ENCODE results near the gene HOXA11.

DNA sequence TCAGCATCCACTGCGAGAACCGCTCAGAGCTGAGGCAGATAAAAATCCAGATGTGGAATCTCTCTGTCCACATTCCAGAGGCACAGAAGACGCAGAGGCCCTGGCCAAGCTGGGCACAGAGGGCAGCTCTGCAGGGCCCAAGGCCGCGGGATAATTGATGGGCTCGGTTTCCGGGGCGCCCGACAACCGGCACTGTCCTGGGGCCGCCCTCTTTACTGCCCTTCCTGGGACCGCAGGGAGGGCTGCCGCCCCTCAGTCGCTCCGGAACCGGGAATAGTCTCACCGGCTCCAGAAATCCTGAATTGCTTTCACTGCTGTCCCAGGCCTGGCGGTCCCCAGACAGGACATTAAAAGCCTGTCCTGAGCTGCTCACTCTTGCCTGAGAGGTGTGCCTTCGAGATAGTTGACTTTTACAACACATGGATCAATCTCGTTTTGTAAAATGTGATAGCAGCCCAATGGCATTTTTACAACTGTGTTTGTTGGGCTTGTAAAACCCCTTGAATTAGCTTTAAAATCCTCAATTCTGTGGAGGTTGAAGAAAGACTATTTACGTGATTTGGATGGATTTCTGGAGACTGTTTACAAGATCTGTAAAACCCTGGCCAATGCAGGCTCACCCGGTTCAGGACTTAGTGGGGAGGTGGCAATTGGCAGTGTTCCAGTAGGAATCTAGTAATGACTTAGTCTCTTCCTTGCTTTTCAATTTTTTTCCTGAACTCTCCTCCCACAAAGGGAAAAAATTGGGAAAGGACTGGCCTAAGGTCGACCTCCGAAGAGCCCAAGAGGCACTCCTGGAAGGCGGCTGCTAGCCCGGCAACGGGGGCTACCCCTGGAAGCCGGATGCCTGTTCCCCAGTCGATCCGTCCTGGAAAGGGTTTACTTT lies 36.0 kb downstream of the HOXA11 start:
- TF ChIP-seq, protein P1, sequence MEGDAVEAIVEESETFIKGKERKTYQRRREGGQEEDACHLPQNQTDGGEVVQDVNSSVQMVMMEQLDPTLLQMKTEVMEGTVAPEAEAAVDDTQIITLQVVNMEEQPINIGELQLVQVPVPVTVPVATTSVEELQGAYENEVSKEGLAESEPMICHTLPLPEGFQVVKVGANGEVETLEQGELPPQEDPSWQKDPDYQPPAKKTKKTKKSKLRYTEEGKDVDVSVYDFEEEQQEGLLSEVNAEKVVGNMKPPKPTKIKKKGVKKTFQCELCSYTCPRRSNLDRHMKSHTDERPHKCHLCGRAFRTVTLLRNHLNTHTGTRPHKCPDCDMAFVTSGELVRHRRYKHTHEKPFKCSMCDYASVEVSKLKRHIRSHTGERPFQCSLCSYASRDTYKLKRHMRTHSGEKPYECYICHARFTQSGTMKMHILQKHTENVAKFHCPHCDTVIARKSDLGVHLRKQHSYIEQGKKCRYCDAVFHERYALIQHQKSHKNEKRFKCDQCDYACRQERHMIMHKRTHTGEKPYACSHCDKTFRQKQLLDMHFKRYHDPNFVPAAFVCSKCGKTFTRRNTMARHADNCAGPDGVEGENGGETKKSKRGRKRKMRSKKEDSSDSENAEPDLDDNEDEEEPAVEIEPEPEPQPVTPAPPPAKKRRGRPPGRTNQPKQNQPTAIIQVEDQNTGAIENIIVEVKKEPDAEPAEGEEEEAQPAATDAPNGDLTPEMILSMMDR (IDR thresholded peaks at IDR 0.05; ENCODE audit: poor library complexity, severe bottlenecking), result no peak
- TF ChIP-seq TAF1 (IDR thresholded peaks at IDR 0.05; ENCODE audit: low read depth) (no peak), POLR2AphosphoS5 (IDR thresholded peaks at IDR 0.05) (no peak), EP300 (conservative IDR thresholded peaks at IDR 0.05; ENCODE audit: poor library complexity, severe bottlenecking) (no peak), EZH2 (IDR thresholded peaks at IDR 0.05; ENCODE audit: borderline replicate concordance, insufficient read depth, low read length, poor library complexity, severe bottlenecking) (no peak)
- TF ChIP-seq, protein P2, sequence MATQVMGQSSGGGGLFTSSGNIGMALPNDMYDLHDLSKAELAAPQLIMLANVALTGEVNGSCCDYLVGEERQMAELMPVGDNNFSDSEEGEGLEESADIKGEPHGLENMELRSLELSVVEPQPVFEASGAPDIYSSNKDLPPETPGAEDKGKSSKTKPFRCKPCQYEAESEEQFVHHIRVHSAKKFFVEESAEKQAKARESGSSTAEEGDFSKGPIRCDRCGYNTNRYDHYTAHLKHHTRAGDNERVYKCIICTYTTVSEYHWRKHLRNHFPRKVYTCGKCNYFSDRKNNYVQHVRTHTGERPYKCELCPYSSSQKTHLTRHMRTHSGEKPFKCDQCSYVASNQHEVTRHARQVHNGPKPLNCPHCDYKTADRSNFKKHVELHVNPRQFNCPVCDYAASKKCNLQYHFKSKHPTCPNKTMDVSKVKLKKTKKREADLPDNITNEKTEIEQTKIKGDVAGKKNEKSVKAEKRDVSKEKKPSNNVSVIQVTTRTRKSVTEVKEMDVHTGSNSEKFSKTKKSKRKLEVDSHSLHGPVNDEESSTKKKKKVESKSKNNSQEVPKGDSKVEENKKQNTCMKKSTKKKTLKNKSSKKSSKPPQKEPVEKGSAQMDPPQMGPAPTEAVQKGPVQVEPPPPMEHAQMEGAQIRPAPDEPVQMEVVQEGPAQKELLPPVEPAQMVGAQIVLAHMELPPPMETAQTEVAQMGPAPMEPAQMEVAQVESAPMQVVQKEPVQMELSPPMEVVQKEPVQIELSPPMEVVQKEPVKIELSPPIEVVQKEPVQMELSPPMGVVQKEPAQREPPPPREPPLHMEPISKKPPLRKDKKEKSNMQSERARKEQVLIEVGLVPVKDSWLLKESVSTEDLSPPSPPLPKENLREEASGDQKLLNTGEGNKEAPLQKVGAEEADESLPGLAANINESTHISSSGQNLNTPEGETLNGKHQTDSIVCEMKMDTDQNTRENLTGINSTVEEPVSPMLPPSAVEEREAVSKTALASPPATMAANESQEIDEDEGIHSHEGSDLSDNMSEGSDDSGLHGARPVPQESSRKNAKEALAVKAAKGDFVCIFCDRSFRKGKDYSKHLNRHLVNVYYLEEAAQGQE (IDR thresholded peaks at IDR 0.05; ENCODE audit: borderline replicate concordance), result no peak
